SHP77 treated with DMSO at 0.1 percent for 48 hours (cell line): Measurements from ENCODE around the gene DOK5.

ENCODE experiments used
- DNase-seq: peaks from one replicate; lab custom pipeline; 2025; lab: John Stamatoyannopoulos, UW

The DOK5 gene

DNA sequence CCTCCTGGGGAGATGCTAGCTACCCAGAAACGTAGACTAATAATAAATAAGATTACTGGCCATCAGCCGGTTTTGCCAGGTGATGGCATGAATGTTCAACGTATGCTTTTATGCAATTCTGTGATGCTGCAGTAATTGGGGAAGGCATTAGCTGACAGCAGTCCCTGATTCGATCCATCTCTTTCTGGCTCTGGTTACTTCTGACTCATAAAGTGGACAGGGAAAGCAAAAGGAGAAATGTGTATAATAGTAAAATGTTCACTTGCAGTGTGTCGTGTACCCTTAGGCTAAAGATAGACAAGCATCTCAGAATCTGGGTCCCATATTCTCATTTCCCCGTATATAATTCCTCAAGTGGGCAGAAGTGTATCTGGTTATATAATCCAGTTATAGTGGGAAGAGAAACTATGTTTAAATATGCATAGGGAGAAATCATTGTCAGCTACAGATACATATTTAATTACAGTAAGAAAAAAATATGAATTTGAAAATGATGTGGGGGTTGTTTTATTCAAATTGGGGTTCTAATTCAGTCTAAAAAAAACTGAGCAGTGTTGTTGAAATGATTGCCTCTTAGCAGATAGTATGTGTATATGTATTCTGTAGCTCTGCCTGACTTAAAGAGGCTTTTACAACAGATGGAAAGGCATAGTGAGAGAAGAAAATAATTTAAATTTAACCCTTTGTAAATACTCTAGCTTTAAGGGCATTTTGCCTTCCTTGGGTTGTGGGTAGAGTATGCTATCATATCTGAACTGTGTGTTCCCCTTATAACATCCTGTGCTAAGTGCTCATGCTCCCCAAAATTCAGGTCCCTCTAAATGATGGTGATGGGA lies 40.6 kb downstream of the DOK5 start:
- no peak for DNase-seq

GRCh38 chr20:54517241-54517975 lies 42.0 kb downstream of the DOK5 start:
- DNase-seq = no peak

GRCh38 chr20:54524849-54525248 lies 49.5 kb downstream of the DOK5 start:
- DNase-seq = no peak

DNA sequence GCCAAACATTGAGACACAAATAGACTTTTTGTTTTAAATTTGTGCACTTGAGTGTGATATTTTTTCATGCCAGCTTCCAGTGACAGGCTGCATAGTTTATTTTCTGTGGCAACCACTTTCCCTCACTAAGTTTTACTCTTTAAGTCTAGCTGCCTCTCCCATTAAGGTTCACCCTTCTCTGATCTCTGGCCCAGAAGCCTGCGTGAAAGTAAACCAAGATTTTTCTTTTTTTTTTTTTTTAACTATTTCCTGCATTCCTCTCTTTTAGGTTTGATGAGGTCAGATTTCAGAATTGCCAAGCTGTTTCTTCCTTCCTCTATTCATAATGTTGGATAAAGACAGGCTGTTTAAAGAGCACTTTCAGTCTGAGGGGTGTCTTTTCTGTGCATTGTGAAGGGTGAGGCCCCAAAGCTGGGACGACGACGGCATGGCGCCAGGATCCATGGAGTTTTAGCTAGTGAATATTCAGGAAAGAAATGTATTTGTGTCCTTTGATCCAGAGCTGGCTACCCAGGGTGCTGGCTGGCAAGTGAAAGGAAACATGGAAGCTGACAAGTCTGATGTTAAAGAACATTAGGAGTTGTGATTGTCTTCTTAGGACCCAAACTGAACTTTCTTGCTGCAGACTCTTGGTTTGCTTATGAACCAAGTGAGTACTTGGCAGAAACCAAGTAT lies 50.7 kb downstream of the DOK5 start:
- no peak for DNase-seq

- DNase-seq = no peak
Observed at GRCh38 chr20:54526801-54527200, 51.4 kb downstream of the DOK5 start.

- DNase-seq = no peak
Observed at GRCh38 chr20:54532573-54532972, 57.2 kb downstream of the DOK5 start.

DNA sequence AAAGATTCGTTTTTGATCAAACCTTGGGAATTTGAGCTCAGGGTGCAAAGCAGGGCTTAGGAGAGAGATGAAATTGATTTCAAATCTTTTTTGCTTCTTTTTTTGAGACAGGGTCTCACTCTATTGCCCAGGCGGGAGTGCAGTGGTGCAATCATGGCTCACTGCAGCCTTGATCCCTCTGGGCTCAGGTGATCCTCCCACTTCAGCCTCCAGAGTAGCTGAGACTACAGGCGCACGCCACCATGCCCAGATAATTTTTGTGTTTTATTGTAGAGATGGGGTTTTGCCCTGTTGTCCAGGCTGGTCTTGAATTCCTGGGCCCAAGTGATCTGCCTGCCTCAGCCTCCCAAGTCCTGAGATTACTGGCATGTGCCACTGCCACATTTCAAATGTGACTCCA lies 58.7 kb downstream of the DOK5 start:
- no peak for DNase-seq

- no peak for DNase-seq
Observed at GRCh38 chr20:54535033-54535432, 59.6 kb downstream of the DOK5 start.

- DNase-seq = no peak
Observed at GRCh38 chr20:54535746-54536145, 60.4 kb downstream of the DOK5 start.

- DNase-seq = no peak
Observed at GRCh38 chr20:54539521-54540046, 64.2 kb downstream of the DOK5 start.

DNA sequence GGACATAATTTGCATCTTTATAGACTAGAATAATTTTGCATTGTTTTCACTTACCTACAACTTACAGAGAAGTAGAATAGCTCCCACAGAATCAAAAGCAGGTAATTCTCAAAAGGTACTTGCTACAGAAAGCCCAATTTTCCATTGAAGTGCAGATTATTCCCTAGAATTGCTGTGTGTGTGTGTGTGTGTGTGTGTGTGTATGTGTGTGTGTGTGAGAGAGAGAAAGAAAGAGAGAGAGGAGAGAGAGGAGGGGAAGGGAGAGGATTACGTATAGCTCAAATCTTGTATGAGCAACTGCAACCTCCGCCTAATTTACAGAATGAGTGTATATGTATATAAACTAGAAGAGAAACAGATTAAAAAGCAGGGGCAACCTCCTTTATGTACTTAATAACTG lies 68.0 kb downstream of the DOK5 start:
- DNase-seq = no peak

DNA sequence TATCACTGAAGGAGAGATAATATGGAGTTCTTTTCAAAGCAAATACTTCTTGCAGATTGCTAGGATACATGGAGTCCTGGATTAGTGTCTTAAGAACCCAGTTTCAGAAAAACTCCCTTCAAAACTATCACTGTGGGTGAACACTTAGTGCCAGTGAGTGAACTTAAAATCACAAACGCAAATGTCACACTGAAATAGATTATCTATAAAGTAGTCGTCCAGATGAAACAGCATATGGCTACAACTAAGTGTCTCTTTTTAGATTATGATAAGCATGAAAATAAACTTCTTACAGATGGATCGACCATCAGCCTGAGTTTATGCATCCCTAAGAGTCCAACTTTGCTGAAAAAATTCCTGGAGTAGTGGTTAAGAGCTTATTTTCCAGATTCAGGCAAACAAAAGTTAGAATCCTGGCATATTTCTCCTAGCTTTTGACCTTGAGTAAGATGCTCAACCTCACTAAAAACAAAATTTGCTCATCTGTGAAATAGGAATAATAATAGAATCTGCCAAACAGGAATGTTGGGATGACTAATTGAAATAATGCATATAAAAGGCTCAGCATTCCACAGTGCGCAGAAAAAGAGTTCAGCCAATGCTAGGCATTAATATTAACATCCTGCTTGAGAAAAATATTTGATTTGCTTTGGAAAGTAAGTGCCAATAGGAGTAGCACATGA lies 70.4 kb downstream of the DOK5 start:
- no peak for DNase-seq

GRCh38 chr20:54548849-54549248 lies 73.5 kb downstream of the DOK5 start:
- no peak for DNase-seq

GRCh38 chr20:54549658-54550326 lies 74.4 kb downstream of the DOK5 start:
- DNase-seq = no peak

DNA sequence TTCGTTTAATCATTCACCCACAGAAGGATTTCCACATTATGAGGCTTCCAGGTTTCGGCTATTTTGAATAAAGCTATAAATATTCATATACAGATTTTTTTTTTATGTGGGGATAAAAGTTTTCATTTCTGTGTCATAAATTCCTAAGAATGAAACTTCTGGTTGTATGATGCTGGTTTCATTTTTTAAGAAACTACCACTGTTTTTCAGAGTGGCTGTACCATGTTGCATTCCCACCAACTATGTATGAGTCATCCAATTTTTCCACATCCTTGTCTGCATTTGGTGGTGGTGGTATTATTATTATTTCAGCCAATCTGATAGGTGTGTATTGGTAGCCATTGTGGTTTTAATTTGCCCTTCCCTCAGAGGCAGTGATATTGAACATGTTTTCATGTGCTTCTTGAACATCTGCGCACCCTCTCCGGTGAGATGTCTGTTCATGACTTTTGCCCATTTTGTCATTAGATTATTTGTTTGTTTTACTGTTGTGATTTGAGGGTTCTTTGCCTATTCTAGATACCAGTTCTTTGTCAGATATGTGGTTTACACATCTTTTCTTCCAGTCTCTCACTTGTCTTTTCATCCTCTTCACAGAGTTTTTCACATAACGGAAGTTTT lies 75.5 kb downstream of the DOK5 start:
- no peak for DNase-seq

- DNase-seq = no peak
Observed at GRCh38 chr20:54554006-54554405, 78.6 kb downstream of the DOK5 start.

GRCh38 chr20:54555150-54555549 lies 79.8 kb downstream of the DOK5 start:
- no peak for DNase-seq

DNA sequence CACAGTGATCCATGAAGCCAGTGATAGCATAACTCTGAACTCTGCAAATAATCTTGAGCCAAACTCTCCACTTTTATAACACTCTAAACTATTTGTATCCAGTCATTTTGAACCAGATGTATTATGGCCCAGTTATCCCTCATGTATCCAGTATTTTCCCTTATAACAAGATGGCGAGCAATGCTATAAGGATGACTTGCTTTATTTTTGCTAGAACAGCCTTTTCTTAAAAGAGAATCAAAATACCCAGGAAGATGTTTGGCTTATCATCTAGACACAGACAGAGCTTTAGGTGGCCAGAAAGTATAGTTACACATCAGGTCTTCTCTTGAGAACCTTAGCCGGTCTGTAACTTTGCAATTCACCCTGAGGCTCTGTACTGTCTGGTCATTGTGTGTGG lies 81.0 kb downstream of the DOK5 start:
- no peak for DNase-seq

DNA sequence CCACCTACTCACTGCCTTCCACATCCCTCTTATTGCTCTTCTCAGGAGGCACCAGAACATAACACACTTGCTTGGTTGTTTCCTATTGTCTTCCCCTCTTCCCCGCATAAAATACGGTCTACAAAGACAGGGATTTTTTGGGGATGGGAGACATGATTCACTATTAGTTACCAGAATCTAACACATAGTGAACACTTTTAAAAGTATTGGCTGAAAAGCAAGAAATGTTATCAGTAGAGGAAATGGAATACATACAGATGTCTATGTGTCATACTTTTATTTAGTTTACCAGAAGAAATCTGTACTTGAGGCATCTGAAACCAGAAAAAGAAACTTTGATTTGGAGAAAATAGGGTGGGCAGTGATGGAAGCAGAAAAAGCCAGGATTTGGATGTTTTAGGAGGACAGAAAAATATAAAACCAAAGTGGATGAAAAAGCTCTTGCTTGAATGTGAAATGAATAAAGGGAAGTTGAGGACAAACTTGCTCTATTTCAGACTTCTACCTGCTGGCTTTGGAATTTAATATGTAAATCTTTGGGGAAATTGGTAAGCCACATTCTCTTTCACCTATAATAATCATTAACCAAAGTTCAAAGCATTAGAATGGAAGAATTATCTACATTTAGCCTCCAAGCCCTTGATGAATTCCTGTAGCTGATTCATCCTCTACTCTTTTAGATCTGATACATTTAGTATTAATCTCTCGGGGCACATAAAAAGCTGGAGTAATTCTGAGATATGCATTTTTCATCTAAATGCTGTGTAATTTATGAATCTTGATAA lies 82.6 kb downstream of the DOK5 start:
- no peak for DNase-seq

- no peak for DNase-seq
Observed at GRCh38 chr20:54559890-54560289, 84.5 kb downstream of the DOK5 start.
